Vagina (tissue), 2 donors: Measurements from ENCODE around the gene TCF4. TPM values are rescaled to one million over a fixed set of nuclear protein-coding genes. Genes with fewer than 3 reads are reported as not detected.

ENCODE experiments used
- DNase-seq, 2 donors: peaks; one replicate each; pipeline ENCODE4 v3.0.0-alpha.2; 2017; ENCODE audit errors: extremely low spot score in 2 of 2
- H3K27ac ChIP-seq: fragments of 200-600 bp; sonication (generic); one replicate; pipeline ENCODE4 v1.5.1; 2019
- H3K27me3 ChIP-seq: fragments of 200-600 bp; sonication (generic); one replicate; pipeline ENCODE4 v1.5.1; 2019
- H3K36me3 ChIP-seq, 2 donors: fragments of 200-600 bp; sonication (generic); one replicate each; pipeline ENCODE4 v1.5.1; 2017 to 2019
- H3K4me1 ChIP-seq: fragments of 200-600 bp; sonication (generic); one replicate; pipeline ENCODE4 v1.5.1; 2019
- H3K4me3 ChIP-seq, 2 donors: fragments of 200-600 bp; sonication (generic); 1 replicate in 1 of 2; 2 replicates in 1 of 2; pipeline ENCODE4 v1.5.1; 2016 to 2019
- H3K9me3 ChIP-seq: fragments of 200-600 bp; sonication (generic); one replicate; pipeline ENCODE4 v1.5.1; 2019
- POLR2A ChIP-seq, 2 donors: fragments of 450-650 bp; IDR thresholded peaks; one replicate each; pipeline ENCODE4 v1.6.1; 2017; ENCODE audit warnings: antibody characterized with exemption in 2 of 2, mild to moderate bottlenecking in 2 of 2, moderate library complexity in 2 of 2
- POLR2AphosphoS5 ChIP-seq, 2 donors: sonication (generic); formaldehyde crosslinking; IDR thresholded peaks; one replicate each; pipeline ENCODE4 v1.9.0; 2017; ENCODE audit warnings: antibody characterized with exemption in 2 of 2, mild to moderate bottlenecking in 2 of 2, low read depth in 1 of 2; ENCODE audit not compliant: insufficient read depth in 1 of 2
- intact Hi-C: fragments of 100-400 bp; cut with DNase I; formaldehyde crosslinking; loops from one replicate; pipeline ENCODE4 v1.15.1; 2023
- total RNA-seq: library from RNA; depleted of rRNA; stranded (reverse); fragments of >200 nt; gene quantifications from one replicate; pipeline ENCODE4 v1.2.3, GENCODE V29; 2016
- TF ChIP-seq, protein P1 (sequence below), 3 experiments: fragments of 450-650 bp in 2 of 3; fragments of 200-600 bp in 1 of 3; sonication (generic) in 1 of 3; IDR thresholded peaks; one replicate each; pipeline ENCODE4 v1.5.1; 2017 to 2019; ENCODE audit warnings: antibody characterized with exemption in 3 of 3, mild to moderate bottlenecking in 2 of 3, moderate library complexity in 2 of 3

TCF4 gene
- total RNA-seq, 1 donor from 2014 or later: 105 TPM

DNA sequence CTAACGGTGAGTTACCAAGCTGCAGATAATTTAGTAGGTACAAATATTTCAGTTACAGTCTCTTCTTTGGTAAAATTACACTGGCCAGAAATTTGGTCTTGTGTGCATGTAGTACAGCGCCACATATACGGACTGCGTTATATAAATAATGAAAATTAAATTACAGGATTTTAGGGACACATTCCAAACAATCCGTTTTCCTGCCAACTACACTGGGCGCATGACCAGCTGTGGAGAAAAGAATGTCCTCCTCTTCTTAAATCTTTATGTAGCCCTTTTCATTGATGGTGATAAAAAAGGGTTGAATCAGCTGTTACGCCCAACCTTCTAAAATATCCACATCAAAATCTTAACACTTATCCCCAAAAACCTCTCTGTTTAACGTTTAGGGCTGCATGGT is 37.5 kb downstream of the TCF4 start:
- Histone ChIP-seq H3K36me3 (no peaks in the 10 kb centered on the region), H3K4me1 (peaks cover 27% of the 10 kb centered on the region), H3K27me3 (no peaks in the 10 kb centered on the region), H3K27ac (no peak overlapping the region), H3K4me3 (no peak overlapping the region), H3K9me3 (no peaks in the 10 kb centered on the region)
- TF ChIP-seq, protein P1, sequence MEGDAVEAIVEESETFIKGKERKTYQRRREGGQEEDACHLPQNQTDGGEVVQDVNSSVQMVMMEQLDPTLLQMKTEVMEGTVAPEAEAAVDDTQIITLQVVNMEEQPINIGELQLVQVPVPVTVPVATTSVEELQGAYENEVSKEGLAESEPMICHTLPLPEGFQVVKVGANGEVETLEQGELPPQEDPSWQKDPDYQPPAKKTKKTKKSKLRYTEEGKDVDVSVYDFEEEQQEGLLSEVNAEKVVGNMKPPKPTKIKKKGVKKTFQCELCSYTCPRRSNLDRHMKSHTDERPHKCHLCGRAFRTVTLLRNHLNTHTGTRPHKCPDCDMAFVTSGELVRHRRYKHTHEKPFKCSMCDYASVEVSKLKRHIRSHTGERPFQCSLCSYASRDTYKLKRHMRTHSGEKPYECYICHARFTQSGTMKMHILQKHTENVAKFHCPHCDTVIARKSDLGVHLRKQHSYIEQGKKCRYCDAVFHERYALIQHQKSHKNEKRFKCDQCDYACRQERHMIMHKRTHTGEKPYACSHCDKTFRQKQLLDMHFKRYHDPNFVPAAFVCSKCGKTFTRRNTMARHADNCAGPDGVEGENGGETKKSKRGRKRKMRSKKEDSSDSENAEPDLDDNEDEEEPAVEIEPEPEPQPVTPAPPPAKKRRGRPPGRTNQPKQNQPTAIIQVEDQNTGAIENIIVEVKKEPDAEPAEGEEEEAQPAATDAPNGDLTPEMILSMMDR (IDR thresholded peaks at IDR 0.05): no peak
- TF ChIP-seq POLR2A (IDR thresholded peaks at IDR 0.05) (no peak), POLR2AphosphoS5 (IDR thresholded peaks at IDR 0.05; ENCODE audit: insufficient read depth in 1 of 2, low read depth in 1 of 2) (no peak)
- intact Hi-C loops: no loop called here
- DNase-seq: no peak

DNA sequence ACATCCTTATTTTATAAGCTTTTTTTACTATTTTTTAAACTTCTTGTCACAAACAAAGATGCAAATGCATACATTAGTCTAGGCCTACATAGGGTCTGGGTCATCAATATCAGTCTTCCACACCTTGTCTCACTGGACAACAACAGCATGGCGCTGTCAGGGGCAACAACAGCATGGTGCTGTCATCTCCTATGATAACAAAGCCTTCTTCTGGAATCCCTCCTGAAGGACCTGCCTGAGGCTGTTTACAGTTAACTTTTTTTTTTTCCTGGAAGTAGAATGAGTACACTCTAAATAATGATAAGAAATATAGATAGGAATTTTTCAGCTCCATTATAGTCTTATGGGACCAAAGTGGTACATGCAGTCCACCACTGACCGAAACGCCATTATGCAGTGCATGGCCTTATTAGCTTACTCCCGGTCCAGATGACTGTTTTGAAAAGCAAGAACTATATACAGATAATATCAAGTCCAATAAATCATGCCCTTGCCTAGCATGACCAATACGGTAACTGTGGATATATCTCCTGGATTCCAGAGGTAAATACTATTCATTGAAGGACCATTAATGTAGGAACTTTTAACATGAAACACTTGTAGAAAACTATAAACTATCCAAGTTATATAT is 38.4 kb downstream of the TCF4 start:
- no peak overlapping the region for H3K4me3 ChIP-seq
- H3K27ac ChIP-seq: no peak overlapping the region
- no peaks in the 10 kb centered on the region for H3K9me3 ChIP-seq
- intact Hi-C loops: no loop called here
- no peak for DNase-seq
- H3K27me3 ChIP-seq: no peaks in the 10 kb centered on the region
- no peaks in the 10 kb centered on the region for H3K36me3 ChIP-seq
- peaks cover 27% of the 10 kb centered on the region for H3K4me1 ChIP-seq
- no peak for TF ChIP-seq POLR2A (IDR thresholded peaks at IDR 0.05)
- TF ChIP-seq, protein P1 (IDR thresholded peaks at IDR 0.05): no peak
- no peak for TF ChIP-seq POLR2AphosphoS5 (IDR thresholded peaks at IDR 0.05; ENCODE audit: insufficient read depth in 1 of 2, low read depth in 1 of 2)

DNA sequence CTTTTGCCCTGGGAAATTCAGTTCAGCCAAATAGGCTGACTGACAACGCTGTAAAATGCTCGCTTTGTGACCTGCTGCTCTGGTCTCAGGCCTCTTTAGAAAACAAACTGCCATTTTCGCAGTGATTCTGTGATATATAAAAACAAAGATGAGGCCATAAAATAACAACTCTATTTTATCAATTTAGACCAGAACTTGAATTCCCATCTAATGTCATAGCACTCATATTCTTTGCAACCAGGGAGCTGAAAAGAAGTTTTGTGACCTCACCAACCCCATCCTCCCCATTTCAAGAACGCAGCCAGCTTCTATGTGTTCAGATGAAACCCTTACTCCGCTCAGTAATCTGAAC is 40.3 kb downstream of the TCF4 start:
- Histone ChIP-seq H3K27me3 (no peaks in the 10 kb centered on the region), H3K9me3 (no peaks in the 10 kb centered on the region), H3K4me3 (no peak overlapping the region), H3K36me3 (no peaks in the 10 kb centered on the region), H3K27ac (no peak overlapping the region), H3K4me1 (peaks cover 27% of the 10 kb centered on the region)
- no peak for DNase-seq
- intact Hi-C loops: no loop called here
- TF ChIP-seq, protein P1 (IDR thresholded peaks at IDR 0.05): no peak
- TF ChIP-seq POLR2AphosphoS5 (IDR thresholded peaks at IDR 0.05; ENCODE audit: insufficient read depth in 1 of 2, low read depth in 1 of 2) (no peak), POLR2A (IDR thresholded peaks at IDR 0.05) (no peak)

DNA sequence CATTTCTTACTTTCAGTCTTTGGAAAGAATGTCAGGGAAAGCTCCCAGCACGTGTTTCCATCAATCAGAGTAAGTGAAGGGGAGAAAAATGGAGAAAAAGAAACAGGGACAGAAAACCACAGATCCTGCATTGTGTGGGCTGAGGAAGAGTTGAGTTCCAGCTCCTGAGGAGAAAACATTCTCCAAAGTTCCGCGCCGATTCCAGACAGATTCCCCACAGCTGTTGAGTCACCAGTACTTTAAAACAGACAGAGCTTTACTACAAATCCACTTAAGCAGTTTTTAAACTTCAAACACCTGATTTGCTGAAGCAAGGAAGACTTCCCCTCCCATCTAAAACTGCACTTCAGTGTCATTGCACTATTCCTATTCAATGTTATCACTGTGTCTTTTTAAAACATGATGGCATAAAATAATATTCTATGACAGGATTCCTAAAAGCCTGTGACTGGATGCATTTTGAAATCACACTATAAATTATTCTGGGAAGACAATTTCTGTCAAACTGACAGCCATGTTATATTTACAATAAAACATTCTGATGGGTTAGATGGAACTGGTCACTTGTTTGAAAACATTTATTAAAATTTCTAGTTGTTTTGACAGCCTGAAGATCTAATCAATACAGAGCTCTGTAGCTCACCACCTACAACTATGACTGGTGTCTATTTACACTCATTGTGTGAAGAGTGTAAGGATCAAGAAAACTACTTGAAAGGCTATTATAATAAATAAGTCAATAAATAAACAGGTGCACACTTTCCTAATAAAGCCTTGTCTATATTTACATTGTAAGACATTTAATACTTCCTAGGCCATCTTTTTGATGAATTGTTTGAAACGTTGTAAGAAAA is 40.9 kb downstream of the TCF4 start:
- intact Hi-C loops: no loop called here
- DNase-seq: no peak
- H3K27me3 ChIP-seq: no peaks in the 10 kb centered on the region
- no peaks in the 10 kb centered on the region for H3K36me3 ChIP-seq
- no peak overlapping the region for H3K4me3 ChIP-seq
- peaks cover 27% of the 10 kb centered on the region for H3K4me1 ChIP-seq
- H3K9me3 ChIP-seq: no peaks in the 10 kb centered on the region
- TF ChIP-seq POLR2AphosphoS5 (IDR thresholded peaks at IDR 0.05; ENCODE audit: insufficient read depth in 1 of 2, low read depth in 1 of 2) (no peak), POLR2A (IDR thresholded peaks at IDR 0.05) (no peak)
- TF ChIP-seq, protein P1 (IDR thresholded peaks at IDR 0.05): no peak
- H3K27ac ChIP-seq: peak overlapping the region; percentile 18

DNA sequence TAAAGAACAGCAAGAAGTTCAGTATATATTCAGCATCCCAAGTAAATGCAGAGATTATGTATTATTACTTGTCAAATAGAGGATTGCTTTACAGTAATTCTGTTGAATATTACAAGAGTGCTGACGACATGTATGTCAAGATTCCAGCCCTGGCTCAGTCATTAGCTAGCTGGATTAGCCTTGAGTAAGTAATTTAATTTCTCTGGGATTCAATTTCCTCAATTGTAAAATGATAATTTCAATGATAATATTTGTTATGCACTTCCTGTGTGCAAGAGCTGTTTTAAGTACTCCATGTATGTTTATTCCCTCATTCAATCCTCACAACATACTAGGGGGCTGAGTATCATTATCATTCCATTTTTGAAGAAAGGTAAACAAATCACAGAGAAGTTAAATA is 44.0 kb downstream of the TCF4 start:
- TF ChIP-seq, protein P1 (IDR thresholded peaks at IDR 0.05): no peak
- TF ChIP-seq POLR2AphosphoS5 (IDR thresholded peaks at IDR 0.05; ENCODE audit: insufficient read depth in 1 of 2, low read depth in 1 of 2) (no peak), POLR2A (IDR thresholded peaks at IDR 0.05) (no peak)
- Histone ChIP-seq H3K36me3 (no peaks in the 10 kb centered on the region), H3K27me3 (no peaks in the 10 kb centered on the region), H3K4me3 (no peak overlapping the region), H3K4me1 (peaks cover 27% of the 10 kb centered on the region), H3K9me3 (no peaks in the 10 kb centered on the region), H3K27ac (no peak overlapping the region)
- intact Hi-C loops: no loop called here
- no peak for DNase-seq
